Keratinocyte (primary cell): ENCODE measurements around the gene CALML3. TPM values are rescaled to one million over a fixed set of nuclear protein-coding genes. Genes with fewer than 3 reads are reported as not detected.

Experiments used
- DNase-seq: peaks from one replicate; pipeline ENCODE4 v3.0.0-alpha.2; 2011; ENCODE audit warnings: low read depth, missing footprints, low spot score
- FAIRE-seq: peaks from 2 replicates; lab custom pipeline; 2011; peaks lifted over from hg19 to GRCh38; lab: Jason Lieb, UNC
- H2AFZ ChIP-seq: 2 replicates; pipeline ENCODE4 v1.6.0; 2012; ENCODE audit warnings: low read length, control low read depth, inconsistent platforms; ENCODE audit not compliant: control insufficient read depth
- H3K27ac ChIP-seq: 2 replicates; pipeline ENCODE4 v1.5.1; 2011; ENCODE audit warnings: low read length; ENCODE audit not compliant: control insufficient read depth, insufficient read depth
- H3K27me3 ChIP-seq: 3 replicates; pipeline ENCODE4 v1.6.0; 2011; ENCODE audit warnings: low read length; ENCODE audit not compliant: control insufficient read depth, insufficient read depth; ENCODE audit errors: extremely low read depth
- H3K36me3 ChIP-seq, 2 experiments: 2 replicates in 1 of 2; 3 replicates in 1 of 2; pipeline ENCODE4 v1.5.1; 2011; ENCODE audit warnings: low read length in 2 of 2, mild to moderate bottlenecking in 1 of 2; ENCODE audit not compliant: control insufficient read depth in 2 of 2, insufficient read depth in 2 of 2; ENCODE audit errors: extremely low read depth in 1 of 2
- H3K4me1 ChIP-seq: 3 replicates; pipeline ENCODE4 v1.5.1; 2011; ENCODE audit warnings: low read length; ENCODE audit not compliant: control insufficient read depth, insufficient read depth; ENCODE audit errors: extremely low read depth
- H3K4me2 ChIP-seq: 3 replicates; pipeline ENCODE4 v1.6.0; 2011; ENCODE audit warnings: low read depth, low read length; ENCODE audit not compliant: control insufficient read depth, insufficient read depth; ENCODE audit errors: extremely low read depth
- H3K4me3 ChIP-seq, 3 experiments: fragments of 200-600 bp in 1 of 3; sonication (generic) in 1 of 3; 2 replicates in 2 of 3; 3 replicates in 1 of 3; pipeline ENCODE4 v1.5.1; 2011 to 2016; ENCODE audit warnings: low read length in 3 of 3, mild to moderate bottlenecking in 3 of 3, control low read depth in 2 of 3, inconsistent platforms in 1 of 3, low read depth in 1 of 3, mixed read lengths in 1 of 3, mixed run types in 1 of 3, moderate library complexity in 1 of 3; ENCODE audit not compliant: control insufficient read depth in 2 of 3, insufficient read depth in 2 of 3; ENCODE audit errors: extremely low read depth in 1 of 3
- H3K79me2 ChIP-seq: 2 replicates; pipeline ENCODE4 v1.6.0; 2012; ENCODE audit warnings: low read length; ENCODE audit not compliant: control insufficient read depth, insufficient read depth
- H3K9ac ChIP-seq: 3 replicates; pipeline ENCODE4 v1.6.0; 2011; ENCODE audit warnings: low read length; ENCODE audit not compliant: control insufficient read depth, insufficient read depth; ENCODE audit errors: extremely low read depth
- H3K9me1 ChIP-seq: 3 replicates; pipeline ENCODE4 v1.6.0; 2011; ENCODE audit warnings: low read length; ENCODE audit not compliant: control insufficient read depth, insufficient read depth; ENCODE audit errors: extremely low read depth
- H3K9me3 ChIP-seq: 2 replicates; pipeline ENCODE4 v1.5.1; 2012; ENCODE audit warnings: low read depth, low read length; ENCODE audit not compliant: control insufficient read depth
- H4K20me1 ChIP-seq: 3 replicates; pipeline ENCODE4 v1.6.0; 2011; ENCODE audit warnings: low read length; ENCODE audit not compliant: control insufficient read depth, insufficient read depth; ENCODE audit errors: extremely low read depth
- CTCF ChIP-seq, 3 experiments: IDR thresholded peaks in 1 of 3; conservative IDR thresholded peaks in 1 of 3; optimal IDR thresholded peaks in 1 of 3; 2 replicates in 2 of 3; 3 replicates in 1 of 3; pipeline versions ENCODE3 to v1.5.1; 2011; ENCODE audit warnings: low read length in 3 of 3, mild to moderate bottlenecking in 3 of 3, moderate library complexity in 2 of 3, control low read depth in 1 of 3, inconsistent platforms in 1 of 3; ENCODE audit not compliant: insufficient read depth in 2 of 3; ENCODE audit errors: extremely low read depth in 1 of 3
- EZH2 ChIP-seq: IDR thresholded peaks from one replicate; pipeline ENCODE4 v1.6.1; 2012; ENCODE audit warnings: inconsistent platforms, mild to moderate bottlenecking, low read length, moderate library complexity
- dilution Hi-C: fragments of 300-500 bp; cut with MboI; formaldehyde crosslinking; loops from one replicate; pipeline ENCODE4 v1.7.0; 2020; ENCODE audit warnings: low sequenced_read_pairs; ENCODE audit not compliant: extremely low pct_ligation_motif_present
- polyA plus RNA-seq, 5 experiments: library from polyadenylated mRNA; depleted of rRNA in 3 of 5; stranded (reverse) in 3 of 5; stranded (forward) in 1 of 5; unstranded in 1 of 5; fragments of >200 nt; gene quantifications; 1 replicate in 1 of 5; 2 replicates in 3 of 5; 3 replicates in 1 of 5; pipeline versions ENCODE4 v1.2.1 to v1.2.3, GENCODE V29; 2011 to 2012; ENCODE audit warnings: missing spikeins in 2 of 5, low read depth in 1 of 5, low replicate concordance in 1 of 5

The CALML3 gene
- polyA plus RNA-seq, 1 donor (not counting 4 experiments of a cell fraction or from before 2014, with no cell fraction given): 7.6 TPM

GRCh38 chr10:5491477-5491876 lies 33.3 kb upstream of the CALML3 start:
- H3K4me3 ChIP-seq: no peak overlapping the region
- no peaks in the 10 kb centered on the region for H3K79me2 ChIP-seq
- H3K27me3 ChIP-seq: no peaks in the 10 kb centered on the region
- no peak overlapping the region for H2AFZ ChIP-seq
- no peak for DNase-seq
- H3K4me1 ChIP-seq: peaks cover 18% of the 10 kb centered on the region
- no peak for FAIRE-seq
- no peak overlapping the region for H3K27ac ChIP-seq
- no peaks in the 10 kb centered on the region for H3K9me1 ChIP-seq
- TF ChIP-seq CTCF (optimal IDR thresholded peaks at IDR 0.05 in 1 of 3, IDR thresholded peaks at IDR 0.05 in 1 of 3, conservative IDR thresholded peaks at IDR 0.05 in 1 of 3; ENCODE audit: extremely low read depth in 1 of 3, insufficient read depth in 2 of 3, low read length in 3 of 3) (no peak), EZH2 (no peak)
- H3K9ac ChIP-seq: no peak overlapping the region
- no peak overlapping the region for H3K4me2 ChIP-seq
- peaks cover 2% of the 10 kb centered on the region for H3K9me3 ChIP-seq
- dilution Hi-C loops: no loop called here
- no peaks in the 10 kb centered on the region for H3K36me3 ChIP-seq
- no peaks in the 10 kb centered on the region for H4K20me1 ChIP-seq

DNA sequence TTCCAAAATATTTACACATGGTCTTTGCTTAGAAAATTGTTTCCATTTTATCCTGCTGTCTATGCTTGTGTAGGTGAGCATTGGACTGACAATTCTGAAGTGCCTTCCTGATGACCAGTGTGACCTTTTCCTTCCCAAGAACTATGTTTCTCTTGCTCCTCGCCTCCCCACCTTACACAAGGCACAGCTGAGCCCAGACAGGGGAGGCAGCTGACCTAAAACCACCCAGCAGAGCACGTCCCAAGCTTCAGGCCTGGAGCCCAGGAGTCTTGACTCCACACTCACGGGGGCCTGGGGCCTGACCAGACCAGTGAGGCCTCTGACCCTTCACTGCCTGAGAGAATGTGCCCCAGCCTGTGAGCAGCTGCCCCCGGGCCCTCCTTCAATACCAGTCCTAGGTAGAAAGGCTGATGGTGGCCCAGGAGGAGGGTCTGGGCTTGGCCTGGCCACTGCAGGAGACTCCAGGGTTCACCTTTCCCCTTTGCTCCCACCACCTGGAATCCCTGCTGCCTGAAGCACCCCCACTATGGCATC lies 32.4 kb upstream of the CALML3 start:
- Histone ChIP-seq H3K27me3 (no peaks in the 10 kb centered on the region), H3K9me3 (peaks cover 2% of the 10 kb centered on the region), H2AFZ (no peak overlapping the region), H3K4me2 (no peak overlapping the region), H3K36me3 (no peaks in the 10 kb centered on the region), H3K9ac (no peak overlapping the region), H3K4me1 (peaks cover 18% of the 10 kb centered on the region), H3K27ac (no peak overlapping the region), H4K20me1 (no peaks in the 10 kb centered on the region), H3K9me1 (no peaks in the 10 kb centered on the region), H3K4me3 (no peak overlapping the region), H3K79me2 (no peaks in the 10 kb centered on the region)
- dilution Hi-C loops: no loop called here
- no peak for TF ChIP-seq CTCF (optimal IDR thresholded peaks at IDR 0.05 in 1 of 3, IDR thresholded peaks at IDR 0.05 in 1 of 3, conservative IDR thresholded peaks at IDR 0.05 in 1 of 3; ENCODE audit: extremely low read depth in 1 of 3, insufficient read depth in 2 of 3, low read length in 3 of 3)
- no peak for TF ChIP-seq EZH2
- FAIRE-seq: no peak
- DNase-seq: no peak
